ENCODE measurements around the gene GNAS.

- TF ChIP-seq, protein P1, sequence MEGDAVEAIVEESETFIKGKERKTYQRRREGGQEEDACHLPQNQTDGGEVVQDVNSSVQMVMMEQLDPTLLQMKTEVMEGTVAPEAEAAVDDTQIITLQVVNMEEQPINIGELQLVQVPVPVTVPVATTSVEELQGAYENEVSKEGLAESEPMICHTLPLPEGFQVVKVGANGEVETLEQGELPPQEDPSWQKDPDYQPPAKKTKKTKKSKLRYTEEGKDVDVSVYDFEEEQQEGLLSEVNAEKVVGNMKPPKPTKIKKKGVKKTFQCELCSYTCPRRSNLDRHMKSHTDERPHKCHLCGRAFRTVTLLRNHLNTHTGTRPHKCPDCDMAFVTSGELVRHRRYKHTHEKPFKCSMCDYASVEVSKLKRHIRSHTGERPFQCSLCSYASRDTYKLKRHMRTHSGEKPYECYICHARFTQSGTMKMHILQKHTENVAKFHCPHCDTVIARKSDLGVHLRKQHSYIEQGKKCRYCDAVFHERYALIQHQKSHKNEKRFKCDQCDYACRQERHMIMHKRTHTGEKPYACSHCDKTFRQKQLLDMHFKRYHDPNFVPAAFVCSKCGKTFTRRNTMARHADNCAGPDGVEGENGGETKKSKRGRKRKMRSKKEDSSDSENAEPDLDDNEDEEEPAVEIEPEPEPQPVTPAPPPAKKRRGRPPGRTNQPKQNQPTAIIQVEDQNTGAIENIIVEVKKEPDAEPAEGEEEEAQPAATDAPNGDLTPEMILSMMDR (IDR thresholded peaks at IDR 0.05; ENCODE audit: low read depth, low read length, missing input control), result no peak
- TF ChIP-seq SP1 (IDR thresholded peaks at IDR 0.05) (no peak), RAD21 (IDR thresholded peaks at IDR 0.05) (no peak), MAX (IDR thresholded peaks at IDR 0.05) (no peak), TAF1 (conservative IDR thresholded peaks at IDR 0.05) (no peak), YY1 (IDR thresholded peaks at IDR 0.05) (no peak), NR2F2 (IDR thresholded peaks at IDR 0.05) (no peak), GABPA (IDR thresholded peaks at IDR 0.05 in 1 of 2, conservative IDR thresholded peaks at IDR 0.05 in 1 of 2) (no peak)
- TF ChIP-seq, protein P2, sequence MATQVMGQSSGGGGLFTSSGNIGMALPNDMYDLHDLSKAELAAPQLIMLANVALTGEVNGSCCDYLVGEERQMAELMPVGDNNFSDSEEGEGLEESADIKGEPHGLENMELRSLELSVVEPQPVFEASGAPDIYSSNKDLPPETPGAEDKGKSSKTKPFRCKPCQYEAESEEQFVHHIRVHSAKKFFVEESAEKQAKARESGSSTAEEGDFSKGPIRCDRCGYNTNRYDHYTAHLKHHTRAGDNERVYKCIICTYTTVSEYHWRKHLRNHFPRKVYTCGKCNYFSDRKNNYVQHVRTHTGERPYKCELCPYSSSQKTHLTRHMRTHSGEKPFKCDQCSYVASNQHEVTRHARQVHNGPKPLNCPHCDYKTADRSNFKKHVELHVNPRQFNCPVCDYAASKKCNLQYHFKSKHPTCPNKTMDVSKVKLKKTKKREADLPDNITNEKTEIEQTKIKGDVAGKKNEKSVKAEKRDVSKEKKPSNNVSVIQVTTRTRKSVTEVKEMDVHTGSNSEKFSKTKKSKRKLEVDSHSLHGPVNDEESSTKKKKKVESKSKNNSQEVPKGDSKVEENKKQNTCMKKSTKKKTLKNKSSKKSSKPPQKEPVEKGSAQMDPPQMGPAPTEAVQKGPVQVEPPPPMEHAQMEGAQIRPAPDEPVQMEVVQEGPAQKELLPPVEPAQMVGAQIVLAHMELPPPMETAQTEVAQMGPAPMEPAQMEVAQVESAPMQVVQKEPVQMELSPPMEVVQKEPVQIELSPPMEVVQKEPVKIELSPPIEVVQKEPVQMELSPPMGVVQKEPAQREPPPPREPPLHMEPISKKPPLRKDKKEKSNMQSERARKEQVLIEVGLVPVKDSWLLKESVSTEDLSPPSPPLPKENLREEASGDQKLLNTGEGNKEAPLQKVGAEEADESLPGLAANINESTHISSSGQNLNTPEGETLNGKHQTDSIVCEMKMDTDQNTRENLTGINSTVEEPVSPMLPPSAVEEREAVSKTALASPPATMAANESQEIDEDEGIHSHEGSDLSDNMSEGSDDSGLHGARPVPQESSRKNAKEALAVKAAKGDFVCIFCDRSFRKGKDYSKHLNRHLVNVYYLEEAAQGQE (IDR thresholded peaks at IDR 0.05), result no peak
Observed at GRCh38 chr20:58883241-58883691, 30.8 kb downstream of the GNAS start.

All from liver (tissue), 3 donors.